Neuronal stem cell (in vitro differentiated cells): ENCODE results near the gene ST6GALNAC3.

Experiments used
- DNase-seq: peaks from one replicate; pipeline ENCODE4 v3.0.0-alpha.2; 2013; ENCODE audit warnings: low spot score
- H2AFZ ChIP-seq: one replicate; pipeline ENCODE4 v1.6.1; 2013; ENCODE audit warnings: mild to moderate bottlenecking, low read length, inconsistent platforms
- H2AK5ac ChIP-seq: 2 replicates; pipeline ENCODE4 v1.6.1; 2013; ENCODE audit warnings: low read depth, mild to moderate bottlenecking, inconsistent platforms, low read length, moderate library complexity, mixed read lengths
- H2BK120ac ChIP-seq: 2 replicates; pipeline ENCODE4 v1.6.1; 2013; ENCODE audit warnings: low read depth, mild to moderate bottlenecking, inconsistent platforms, low read length, moderate library complexity, mixed read lengths
- H2BK12ac ChIP-seq: one replicate; pipeline ENCODE4 v1.6.1; 2013; ENCODE audit warnings: low read length, inconsistent platforms
- H2BK15ac ChIP-seq: 2 replicates; pipeline ENCODE4 v1.6.1; 2013; ENCODE audit warnings: mild to moderate bottlenecking, low read length, inconsistent platforms, mixed read lengths
- H2BK5ac ChIP-seq: one replicate; pipeline ENCODE4 v1.6.1; 2013; ENCODE audit warnings: inconsistent platforms, mild to moderate bottlenecking, low read length, moderate library complexity
- H3K14ac ChIP-seq: one replicate; pipeline ENCODE4 v1.6.1; 2013; ENCODE audit warnings: low read length, inconsistent platforms
- H3K18ac ChIP-seq: 2 replicates; pipeline ENCODE4 v1.6.1; 2013; ENCODE audit warnings: low read length, inconsistent platforms
- H3K23ac ChIP-seq: 2 replicates; pipeline ENCODE4 v1.6.1; 2013; ENCODE audit warnings: low read depth, mild to moderate bottlenecking, mixed read lengths, low read length, inconsistent platforms; ENCODE audit not compliant: poor library complexity
- H3K27ac ChIP-seq: replicated peaks from 3 replicates; pipeline ENCODE4 v1.5.1; 2013; ENCODE audit warnings: low read length, inconsistent platforms
- H3K27me3 ChIP-seq, 3 experiments: 2 replicates each; pipeline ENCODE4 v1.6.1; 2013; ENCODE audit warnings: low read length in 3 of 3, mild to moderate bottlenecking in 2 of 3, inconsistent platforms in 1 of 3, low read depth in 1 of 3, mixed read lengths in 1 of 3, moderate library complexity in 1 of 3; ENCODE audit not compliant: control insufficient read depth in 3 of 3, insufficient read depth in 3 of 3
- H3K36me3 ChIP-seq, 2 donors: replicated peaks in 1 of 2; 2 replicates each; pipeline ENCODE4 v1.6.1; 2013; ENCODE audit warnings: low read length in 2 of 2; ENCODE audit not compliant: control insufficient read depth in 2 of 2, insufficient read depth in 2 of 2
- H3K4ac ChIP-seq: 2 replicates; pipeline ENCODE4 v1.6.1; 2013; ENCODE audit warnings: inconsistent platforms, mild to moderate bottlenecking, low read length, moderate library complexity
- H3K4me1 ChIP-seq, 2 donors: 1 replicate in 1 of 2; 2 replicates in 1 of 2; pipeline ENCODE4 v1.6.1; 2013; ENCODE audit warnings: low read length in 2 of 2, low read depth in 1 of 2; ENCODE audit not compliant: control insufficient read depth in 2 of 2, insufficient read depth in 1 of 2
- H3K4me2 ChIP-seq: one replicate; pipeline ENCODE4 v1.6.1; 2013; ENCODE audit warnings: mild to moderate bottlenecking, low read length, inconsistent platforms; ENCODE audit not compliant: insufficient read depth, poor library complexity, severe bottlenecking
- H3K4me3 ChIP-seq, 2 donors: 2 replicates each; pipeline ENCODE4 v1.5.1; 2013; ENCODE audit warnings: low read length in 2 of 2, mild to moderate bottlenecking in 2 of 2, inconsistent platforms in 1 of 2, moderate library complexity in 1 of 2
- H3K79me1 ChIP-seq: one replicate; pipeline ENCODE4 v1.6.1; 2013; ENCODE audit warnings: low read depth, mild to moderate bottlenecking, inconsistent platforms, low read length, moderate library complexity
- H3K9ac ChIP-seq: one replicate; pipeline ENCODE4 v1.6.1; 2013; ENCODE audit warnings: mild to moderate bottlenecking, low read depth, low read length, inconsistent platforms; ENCODE audit not compliant: poor library complexity
- H3K9me3 ChIP-seq, 2 donors: replicated peaks in 1 of 2; 2 replicates each; pipeline versions ENCODE3 to v1.6.1; 2013; ENCODE audit warnings: low read length in 2 of 2, mild to moderate bottlenecking in 2 of 2, inconsistent platforms in 1 of 2, low read depth in 1 of 2, mixed read lengths in 1 of 2, moderate library complexity in 1 of 2; ENCODE audit not compliant: control insufficient read depth in 2 of 2, insufficient read depth in 1 of 2
- H4K8ac ChIP-seq: one replicate; pipeline ENCODE4 v1.6.1; 2013; ENCODE audit warnings: low read depth, mild to moderate bottlenecking, inconsistent platforms, low read length, moderate library complexity
- H4K91ac ChIP-seq: one replicate; pipeline ENCODE4 v1.6.1; 2013; ENCODE audit warnings: low read length, low read depth, mild to moderate bottlenecking, inconsistent platforms; ENCODE audit not compliant: poor library complexity
- WGBS, 2 donors: extraction: QIAGEN DNeasy Blood & Tissue Kit; methylation state at CpG; one replicate each; pipeline ENCODE4 v1.1.7; 2013; ENCODE audit warnings: missing lambda C conversion rate in 2 of 2, mixed read lengths in 1 of 2; ENCODE audit not compliant: insufficient read length in 2 of 2, insufficient replicate concordance in 1 of 2; ENCODE audit errors: extremely low coverage in 2 of 2; 5-methylcytosine and 5-hydroxymethylcytosine counted together

Gene ST6GALNAC3

DNA sequence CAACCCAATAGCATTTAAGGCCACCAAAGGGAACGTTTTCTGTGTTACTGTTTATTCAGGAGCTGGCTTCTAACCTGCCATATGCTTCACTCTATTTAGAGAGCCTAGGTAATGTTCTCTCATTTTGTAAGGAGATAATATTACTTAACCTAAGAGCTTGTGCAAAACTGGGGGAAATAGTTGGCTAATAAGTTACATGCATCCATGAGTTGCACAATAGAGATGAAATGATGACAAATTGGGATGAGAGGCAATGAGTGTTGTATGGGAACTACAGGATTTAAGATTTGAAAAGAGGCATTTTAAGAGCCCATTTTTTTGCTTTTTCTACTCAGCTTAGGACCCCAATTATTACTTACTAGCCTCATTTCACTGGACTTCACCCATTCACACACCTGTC, 151.0 kb downstream of the ST6GALNAC3 start:
- no peak overlapping the region for H3K27ac ChIP-seq
- H2AFZ ChIP-seq = no peak overlapping the region
- no peak overlapping the region for H3K4me3 ChIP-seq
- no peak overlapping the region for H2AK5ac ChIP-seq
- no peak overlapping the region for H2BK120ac ChIP-seq
- no peak overlapping the region for H3K4ac ChIP-seq
- H4K8ac ChIP-seq = no peak overlapping the region
- H3K18ac ChIP-seq = no peak overlapping the region
- H3K4me1 ChIP-seq = peaks cover 6 to 12% of the 10 kb centered on the region in 2 donors
- no peak overlapping the region for H2BK5ac ChIP-seq
- no peak overlapping the region for H4K91ac ChIP-seq
- no peak overlapping the region for H2BK12ac ChIP-seq
- H3K9me3 ChIP-seq = no peaks in the 10 kb centered on the region
- H3K36me3 ChIP-seq = no peaks in the 10 kb centered on the region
- DNase-seq = no peak
- no peaks in the 10 kb centered on the region for H3K79me1 ChIP-seq
- no peak overlapping the region for H3K14ac ChIP-seq
- no peak overlapping the region for H3K4me2 ChIP-seq
- H3K23ac ChIP-seq = no peak overlapping the region
- no peak overlapping the region for H3K9ac ChIP-seq
- WGBS, 2 donors = no CpG with 5 or more reads among the region's 1 CpG
- no peak overlapping the region for H2BK15ac ChIP-seq
- no peaks in the 10 kb centered on the region for H3K27me3 ChIP-seq

DNA sequence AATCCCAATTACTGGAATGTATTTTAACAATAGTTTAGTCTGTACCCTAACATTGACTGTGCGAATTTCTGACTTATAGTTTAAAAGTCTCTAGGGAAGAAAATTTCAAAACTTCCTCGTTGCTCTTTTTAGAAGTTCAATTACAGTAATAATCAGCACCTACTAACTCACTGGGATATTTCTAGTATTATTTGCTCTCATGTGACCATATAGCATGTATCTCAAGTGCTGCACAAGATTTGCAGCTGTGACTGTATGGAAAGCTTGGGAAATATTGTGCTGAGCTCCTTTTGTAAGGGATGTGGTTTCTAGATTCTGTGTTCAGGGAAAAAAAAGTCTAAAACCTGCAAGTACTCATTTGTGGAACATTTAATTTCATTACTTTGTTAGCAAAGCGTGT, 153.1 kb downstream of the ST6GALNAC3 start:
- H3K4ac ChIP-seq = no peak overlapping the region
- no peak overlapping the region for H3K27ac ChIP-seq
- H4K8ac ChIP-seq = no peak overlapping the region
- no peak overlapping the region for H3K18ac ChIP-seq
- no peak overlapping the region for H2BK12ac ChIP-seq
- no peak overlapping the region for H3K23ac ChIP-seq
- no peak overlapping the region for H2BK5ac ChIP-seq
- H3K4me1 ChIP-seq = peaks cover 6 to 14% of the 10 kb centered on the region in 2 donors
- H3K9ac ChIP-seq = no peak overlapping the region
- H3K4me2 ChIP-seq = no peak overlapping the region
- H4K91ac ChIP-seq = no peak overlapping the region
- no CpG with 5 or more reads among the region's 3 CpGs for WGBS, 2 donors
- no peak overlapping the region for H2AFZ ChIP-seq
- no peaks in the 10 kb centered on the region for H3K9me3 ChIP-seq
- H3K36me3 ChIP-seq = no peaks in the 10 kb centered on the region
- no peak overlapping the region for H2AK5ac ChIP-seq
- H3K4me3 ChIP-seq = no peak overlapping the region
- no peak overlapping the region for H3K14ac ChIP-seq
- H2BK120ac ChIP-seq = no peak overlapping the region
- H3K79me1 ChIP-seq = peaks cover 2% of the 10 kb centered on the region
- H3K27me3 ChIP-seq = no peaks in the 10 kb centered on the region
- no peak for DNase-seq
- no peak overlapping the region for H2BK15ac ChIP-seq

DNA sequence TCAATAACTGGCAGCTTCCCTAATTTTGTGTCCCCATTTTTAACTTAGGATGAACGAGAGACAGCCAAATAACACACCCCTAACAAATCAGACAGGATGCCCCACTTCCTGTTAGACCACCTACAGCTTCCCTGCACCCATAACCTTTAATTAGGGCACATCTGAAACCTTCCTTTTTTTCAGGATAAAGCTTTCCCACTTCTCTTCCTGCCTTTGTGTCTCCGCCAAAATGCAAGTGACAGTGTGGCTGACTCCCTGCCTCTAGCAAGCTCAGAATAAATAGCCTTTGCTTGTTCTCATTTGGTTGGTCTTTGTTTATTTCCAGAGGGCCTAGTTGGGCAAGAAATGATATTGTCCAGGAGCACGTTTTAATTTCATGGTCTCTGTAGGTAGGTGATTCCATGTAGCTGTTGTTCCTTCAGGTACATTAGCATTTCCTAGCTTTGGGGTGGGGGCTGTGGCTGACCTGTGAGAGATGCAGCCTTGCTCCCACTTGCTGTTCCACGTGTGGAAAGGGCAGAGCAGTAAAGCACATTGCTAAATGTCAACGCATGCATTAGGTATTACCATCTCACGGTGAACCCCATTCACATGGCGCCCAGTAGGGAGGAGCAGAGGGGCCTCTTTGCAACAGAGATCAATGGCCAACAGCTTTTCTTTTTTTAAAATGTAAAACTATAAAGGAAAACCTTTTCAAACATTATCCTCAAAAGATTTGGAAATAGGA, 154.9 kb downstream of the ST6GALNAC3 start:
- Histone ChIP-seq H2AK5ac (no peak overlapping the region), H3K9ac (no peak overlapping the region), H3K36me3 (no peaks in the 10 kb centered on the region), H2BK15ac (no peak overlapping the region), H4K91ac (no peak overlapping the region), H2BK12ac (no peak overlapping the region), H3K14ac (no peak overlapping the region), H3K4ac (no peak overlapping the region), H3K18ac (no peak overlapping the region), H4K8ac (no peak overlapping the region), H2BK5ac (no peak overlapping the region), H2AFZ (no peak overlapping the region), H3K79me1 (peaks cover 2% of the 10 kb centered on the region), H3K4me2 (no peak overlapping the region), H3K27ac (peak overlapping the region; percentile 60), H3K4me1 (peaks cover 9 to 19% of the 10 kb centered on the region in 2 donors), H2BK120ac (no peak overlapping the region), H3K4me3 (no peak overlapping the region), H3K23ac (no peak overlapping the region), H3K9me3 (no peaks in the 10 kb centered on the region), H3K27me3 (no peaks in the 10 kb centered on the region)
- no peak for DNase-seq
- no CpG with 5 or more reads among the region's 7 CpGs for WGBS, 2 donors

DNA sequence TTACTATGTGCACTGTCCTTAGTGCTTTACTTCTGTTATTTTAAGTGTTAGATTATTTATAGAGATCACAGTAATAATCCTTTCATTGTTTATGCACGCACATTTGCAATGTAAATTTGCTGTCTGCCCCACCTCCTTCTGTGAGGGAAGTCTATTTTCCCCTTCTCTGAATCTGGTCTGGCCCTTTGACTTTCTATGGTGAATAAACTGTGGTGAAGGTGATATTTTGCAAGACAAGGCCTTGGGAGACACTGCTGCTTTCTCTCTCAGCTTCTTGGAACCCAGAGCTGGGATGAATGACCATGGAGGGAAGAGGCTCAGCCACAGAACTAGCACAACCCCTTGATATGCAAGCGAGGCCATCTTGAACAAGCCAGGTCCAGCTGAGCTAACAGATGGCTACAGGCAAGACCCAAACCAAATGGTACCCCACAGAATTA, 156.3 kb downstream of the ST6GALNAC3 start:
- H2AK5ac ChIP-seq = no peak overlapping the region

More for the DNA sequence above, 156.3 kb downstream of the ST6GALNAC3 start:
- DNase-seq = no peak
- Histone ChIP-seq H3K4me3 (no peak overlapping the region), H3K27ac (no peak overlapping the region), H2BK120ac (no peak overlapping the region), H3K4me1 (peaks cover 9 to 19% of the 10 kb centered on the region in 2 donors), H3K4me2 (no peak overlapping the region), H3K27me3 (no peaks in the 10 kb centered on the region), H2BK5ac (no peak overlapping the region), H3K23ac (no peak overlapping the region), H3K79me1 (peaks cover 2% of the 10 kb centered on the region), H4K8ac (no peak overlapping the region), H3K9ac (no peak overlapping the region), H3K4ac (no peak overlapping the region), H4K91ac (no peak overlapping the region), H2BK12ac (no peak overlapping the region), H3K14ac (no peak overlapping the region), H3K9me3 (no peaks in the 10 kb centered on the region), H3K18ac (no peak overlapping the region), H3K36me3 (no peaks in the 10 kb centered on the region), H2AFZ (no peak overlapping the region), H2BK15ac (no peak overlapping the region)
- no CpG with 5 or more reads among the region's 2 CpGs for WGBS, 2 donors
